Central memory CD8-positive, alpha-beta T cell (primary cell): ENCODE measurements around the gene SHROOM3.

Source experiments
- ATAC-seq: fragments of 150-1000 bp; cut with Tn5 transposase; replicated peaks from 2 replicates; pipeline ENCODE4 v1.10.0; 2022; ENCODE audit warnings: mild to moderate bottlenecking, moderate FRiP score, moderate number of reproducible peaks; ENCODE audit not compliant: poor library complexity, severe bottlenecking; ENCODE audit errors: extremely low read depth
- DNase-seq, 2 donors: peaks; one replicate each; pipeline ENCODE4 v3.0.0; 2021; ENCODE audit warnings: low spot score in 2 of 2
- H3K27ac Mint-ChIP-seq: one replicate; pipeline ENCODE4 v1.8.0; 2022; ENCODE audit warnings: low read depth, mild to moderate bottlenecking, moderate library complexity, mixed read lengths
- H3K27me3 Mint-ChIP-seq: one replicate; pipeline ENCODE4 v1.8.0; 2022; ENCODE audit warnings: mixed read lengths
- H3K36me3 Mint-ChIP-seq: one replicate; pipeline ENCODE4 v1.8.0; 2022; ENCODE audit warnings: mild to moderate bottlenecking, moderate library complexity, mixed read lengths; ENCODE audit not compliant: insufficient read depth
- H3K4me1 Mint-ChIP-seq: one replicate; pipeline ENCODE4 v1.8.0; 2022; ENCODE audit warnings: mixed read lengths
- H3K4me3 Mint-ChIP-seq: one replicate; pipeline ENCODE4 v1.8.0; 2022; ENCODE audit warnings: mild to moderate bottlenecking, moderate library complexity, mixed read lengths
- H3K9me3 Mint-ChIP-seq: one replicate; pipeline ENCODE4 v1.8.0; 2022; ENCODE audit warnings: mixed read lengths

The SHROOM3 gene

DNA sequence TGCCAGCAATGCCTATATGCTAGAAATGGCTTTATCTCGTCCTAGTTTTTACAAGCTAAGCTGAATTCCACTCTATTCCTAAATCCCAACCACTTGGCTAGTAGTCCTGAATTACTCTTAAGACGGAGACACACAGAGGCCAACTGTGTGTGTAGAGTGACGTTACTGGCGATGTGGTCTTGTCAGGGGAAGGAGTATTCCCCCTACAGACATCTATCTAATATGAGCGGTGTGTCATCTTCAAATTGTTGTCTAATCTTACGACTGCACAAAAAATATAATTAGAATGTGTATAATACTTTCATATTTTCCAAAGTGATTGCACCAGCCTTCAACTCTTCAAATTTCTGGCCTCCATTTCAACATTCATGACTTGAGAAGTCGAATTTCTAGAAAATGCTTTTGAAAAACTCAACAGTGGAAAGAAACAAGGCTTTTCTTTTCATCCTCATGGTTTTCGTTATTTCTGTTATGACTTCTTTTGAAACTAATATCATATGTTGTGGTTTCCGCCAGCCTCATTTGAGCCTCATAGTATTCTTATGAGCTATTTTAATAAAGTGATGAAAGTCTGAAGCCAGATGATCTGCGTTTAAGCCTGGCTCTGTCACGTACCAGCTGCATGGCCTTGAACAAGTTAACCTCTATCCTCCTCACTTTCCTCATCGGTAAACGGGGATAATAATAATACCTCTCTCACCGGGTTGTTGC, 330.6 kb downstream of the SHROOM3 start:
- Mint-ChIP-seq H3K4me1 (no peaks in the 10 kb centered on the region), H3K27me3 (peaks cover 76% of the 10 kb centered on the region), H3K4me3 (no peak overlapping the region), H3K9me3 (no peaks in the 10 kb centered on the region), H3K36me3 (no peaks in the 10 kb centered on the region), H3K27ac (no peak overlapping the region)
- DNase-seq: no peak
- no peak for ATAC-seq

DNA sequence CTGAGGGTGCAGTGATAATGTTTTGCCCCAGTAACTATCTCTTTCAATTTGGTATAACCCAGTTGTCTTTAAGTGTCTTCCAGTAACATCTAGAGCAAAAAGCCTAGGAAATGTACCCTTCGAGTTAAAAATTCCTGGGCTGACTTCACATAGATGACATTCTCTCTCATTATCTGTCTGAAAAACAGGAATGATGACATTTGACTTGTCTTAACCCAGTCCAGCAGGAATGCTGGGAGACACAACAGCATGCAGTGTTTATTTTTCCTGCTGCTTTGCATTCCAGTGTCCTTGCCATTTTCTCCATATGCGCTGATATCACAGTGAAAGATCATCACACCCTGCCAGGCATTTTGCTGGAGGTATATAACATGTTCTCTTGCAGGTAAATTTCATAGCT, 333.0 kb downstream of the SHROOM3 start:
- Mint-ChIP-seq H3K27me3 (peaks cover 56% of the 10 kb centered on the region), H3K9me3 (no peaks in the 10 kb centered on the region), H3K36me3 (no peaks in the 10 kb centered on the region), H3K27ac (no peak overlapping the region), H3K4me1 (no peaks in the 10 kb centered on the region), H3K4me3 (no peak overlapping the region)
- ATAC-seq (no peak), DNase-seq (no peak)

DNA sequence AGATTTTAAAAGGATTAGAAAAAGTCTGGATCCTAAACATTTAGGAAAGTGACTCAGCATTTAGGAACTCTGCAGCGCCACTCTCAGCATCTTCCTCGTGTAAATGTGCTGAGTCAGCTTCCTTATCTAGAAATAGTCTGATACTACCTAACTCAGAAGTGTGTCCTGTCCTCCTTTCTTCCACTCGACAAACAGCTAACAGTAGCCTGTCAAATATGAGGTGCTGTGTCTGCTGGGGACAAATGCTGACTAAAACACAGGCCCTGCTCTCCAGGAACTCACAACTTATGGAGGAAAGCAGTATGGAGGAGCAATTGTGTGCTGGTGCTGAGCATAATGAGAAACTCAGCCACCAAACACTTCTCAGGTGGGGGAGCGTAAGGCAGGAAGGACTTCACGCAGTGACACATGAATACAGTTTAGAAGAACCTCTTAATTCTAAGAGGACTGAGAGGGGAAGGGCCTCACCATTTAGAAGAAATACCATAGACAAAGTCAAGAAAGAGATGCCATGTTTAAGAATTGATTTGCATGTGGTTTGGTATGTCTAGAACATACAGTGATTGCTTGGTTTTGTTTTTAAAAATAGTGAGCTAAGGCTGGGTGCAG, 337.6 kb downstream of the SHROOM3 start:
- ATAC-seq (no peak), DNase-seq (no peak)
- H3K4me3 Mint-ChIP-seq: no peak overlapping the region
- H3K4me1 Mint-ChIP-seq: no peaks in the 10 kb centered on the region
- no peak overlapping the region for H3K27ac Mint-ChIP-seq
- H3K9me3 Mint-ChIP-seq: no peaks in the 10 kb centered on the region
- H3K36me3 Mint-ChIP-seq: no peaks in the 10 kb centered on the region
- H3K27me3 Mint-ChIP-seq: peaks cover 29% of the 10 kb centered on the region

DNA sequence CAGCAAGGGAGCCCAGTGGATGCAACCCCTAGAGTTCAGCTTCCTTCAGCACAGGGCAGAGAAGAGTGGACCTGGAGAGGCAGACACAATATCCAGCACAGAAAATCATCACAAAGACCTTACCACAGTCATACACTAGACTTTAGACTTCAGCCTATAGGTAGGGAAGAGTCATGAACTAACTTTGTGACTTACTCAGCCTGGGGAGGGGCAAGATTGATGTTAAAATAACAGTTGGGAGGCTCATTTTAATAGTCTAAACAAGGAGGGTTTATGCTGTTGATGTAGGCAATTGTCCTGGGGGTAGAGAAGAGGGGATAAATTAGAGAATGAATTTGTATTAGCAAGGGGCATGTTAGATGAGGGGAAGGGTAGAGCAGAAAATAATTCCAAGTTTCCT, 338.7 kb downstream of the SHROOM3 start:
- ATAC-seq (no peak), DNase-seq (no peak)
- peaks cover 22% of the 10 kb centered on the region for H3K27me3 Mint-ChIP-seq
- H3K36me3 Mint-ChIP-seq: no peaks in the 10 kb centered on the region
- no peak overlapping the region for H3K4me3 Mint-ChIP-seq
- H3K4me1 Mint-ChIP-seq: no peaks in the 10 kb centered on the region
- no peak overlapping the region for H3K27ac Mint-ChIP-seq
- no peaks in the 10 kb centered on the region for H3K9me3 Mint-ChIP-seq

DNA sequence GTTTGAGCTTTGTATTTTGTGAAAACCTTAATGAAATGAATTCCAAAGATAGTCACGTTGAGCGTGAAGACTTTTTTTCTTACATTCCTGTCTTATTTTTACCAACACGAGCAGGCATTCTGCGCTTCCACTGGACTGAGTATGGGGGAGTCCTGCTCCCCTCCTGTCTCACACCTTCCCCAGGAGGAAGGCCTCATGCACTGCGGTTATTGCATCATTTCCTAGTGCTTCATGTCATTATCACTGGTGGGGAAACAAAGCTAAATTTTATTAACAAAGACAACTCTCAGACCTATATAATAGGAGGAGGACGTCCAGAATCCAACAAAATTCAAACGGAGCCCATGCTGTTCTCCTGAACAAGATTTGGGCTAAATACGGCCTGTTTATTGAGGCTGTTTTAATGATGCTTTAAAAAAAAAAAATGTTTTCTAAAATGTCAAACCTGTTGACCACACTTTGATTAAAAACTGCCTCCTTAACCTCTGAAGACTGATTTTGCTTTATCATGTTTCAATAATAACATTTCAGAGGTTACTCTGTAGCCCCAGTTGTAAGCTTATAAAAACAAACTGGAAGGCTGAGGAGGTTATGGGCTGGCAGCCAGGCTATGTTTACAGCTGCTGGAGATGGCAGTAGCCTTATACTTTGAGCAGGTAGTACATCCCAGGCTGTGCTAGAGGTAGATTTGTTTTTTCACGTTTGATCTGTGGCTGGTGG, 344.9 kb downstream of the SHROOM3 start:
- Mint-ChIP-seq H3K27ac (no peak overlapping the region), H3K27me3 (peaks cover 34% of the 10 kb centered on the region), H3K36me3 (no peaks in the 10 kb centered on the region), H3K9me3 (no peaks in the 10 kb centered on the region), H3K4me1 (no peaks in the 10 kb centered on the region), H3K4me3 (no peak overlapping the region)
- DNase-seq (no peak), ATAC-seq (no peak)

DNA sequence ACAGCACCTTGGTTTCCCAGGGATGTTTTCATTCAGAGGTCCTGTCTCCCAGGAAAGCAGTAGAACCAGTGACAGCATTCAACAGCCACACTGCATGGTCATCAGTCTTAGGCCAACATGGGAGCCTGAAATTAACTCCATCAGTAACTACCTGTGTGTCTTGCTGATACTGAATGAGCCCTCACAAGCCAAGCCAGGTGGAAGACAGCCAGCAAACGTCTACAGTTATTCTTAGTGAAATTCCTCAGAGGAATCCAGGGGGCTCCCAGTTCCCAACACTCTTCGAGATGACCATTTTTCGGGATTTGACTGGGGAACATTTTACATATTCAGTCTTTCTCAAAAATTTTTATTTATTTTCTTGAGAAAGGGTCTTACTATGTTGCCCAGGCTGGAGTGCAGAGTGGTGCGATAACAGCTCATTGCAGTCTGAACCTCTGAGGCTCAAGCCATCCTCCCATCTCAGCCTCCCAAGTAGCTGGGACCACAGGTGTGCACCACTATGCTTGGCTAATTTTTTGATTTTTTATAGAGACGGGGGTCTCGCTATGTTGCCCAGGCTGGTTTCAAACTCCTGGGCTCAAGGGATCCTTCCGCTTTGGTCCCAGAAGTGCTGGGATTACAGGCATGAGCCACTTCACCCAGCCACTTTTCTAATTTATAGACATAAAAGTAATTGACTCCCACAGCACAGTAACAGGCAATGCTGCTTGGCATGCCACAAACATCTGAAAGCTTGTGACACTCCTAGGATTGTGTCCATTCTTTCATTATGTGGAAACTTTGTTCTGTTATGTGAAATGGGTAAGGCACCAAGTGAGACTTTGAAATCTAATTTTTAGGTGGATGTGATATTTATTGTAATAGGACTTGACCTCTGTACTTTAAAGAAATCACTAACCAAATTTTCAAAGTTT, 346.0 kb downstream of the SHROOM3 start:
- DNase-seq: no peak
- ATAC-seq: no peak
- H3K27me3 Mint-ChIP-seq: peaks cover 34% of the 10 kb centered on the region
- no peak overlapping the region for H3K4me3 Mint-ChIP-seq
- no peaks in the 10 kb centered on the region for H3K9me3 Mint-ChIP-seq
- no peaks in the 10 kb centered on the region for H3K4me1 Mint-ChIP-seq
- no peaks in the 10 kb centered on the region for H3K36me3 Mint-ChIP-seq
- no peak overlapping the region for H3K27ac Mint-ChIP-seq

DNA sequence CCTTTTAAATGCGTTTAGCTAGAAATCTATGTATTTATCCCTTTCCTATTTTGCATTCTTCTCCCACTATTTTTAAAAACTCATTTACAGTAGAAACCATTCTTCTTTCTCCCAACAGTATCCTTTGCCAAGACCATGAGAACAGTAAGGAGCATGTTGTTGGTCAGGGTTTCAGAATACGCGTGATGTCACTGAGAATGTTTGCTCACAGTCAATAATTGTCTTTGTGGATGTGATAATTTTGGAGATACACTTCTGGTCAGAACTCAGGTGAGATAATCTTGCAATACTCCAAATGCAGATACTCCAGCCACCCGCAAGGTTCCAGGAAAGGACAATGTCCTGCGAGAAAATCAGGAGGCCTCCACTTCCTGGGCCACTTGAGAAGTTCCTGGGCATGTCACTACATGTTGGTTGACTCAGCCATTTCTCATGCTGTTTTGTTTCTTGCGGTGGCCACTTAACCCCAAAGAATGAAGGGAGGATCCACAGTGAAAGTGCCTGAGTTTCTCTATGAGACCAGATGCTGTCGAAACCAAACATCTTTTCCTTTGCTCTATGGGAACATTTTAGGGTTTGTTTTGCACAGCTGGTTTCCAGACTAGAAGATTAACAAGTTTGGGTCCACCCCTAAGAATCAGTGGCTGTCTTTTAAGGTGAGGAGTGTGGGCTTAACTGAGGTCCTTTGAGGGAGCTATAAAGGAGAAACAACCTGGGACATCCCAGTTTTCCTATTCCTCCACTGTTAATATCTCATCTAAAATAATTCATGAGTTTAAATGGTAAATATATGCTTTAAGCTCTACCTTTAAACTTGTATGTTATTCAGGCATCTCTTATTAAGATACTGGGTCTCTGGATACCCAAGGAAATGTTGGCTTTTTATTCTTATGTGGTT, 346.9 kb downstream of the SHROOM3 start:
- DNase-seq (no peak), ATAC-seq (no peak)
- Mint-ChIP-seq H3K4me1 (no peaks in the 10 kb centered on the region), H3K27me3 (peaks cover 32% of the 10 kb centered on the region), H3K4me3 (no peak overlapping the region), H3K27ac (no peak overlapping the region), H3K36me3 (no peaks in the 10 kb centered on the region), H3K9me3 (no peaks in the 10 kb centered on the region)

DNA sequence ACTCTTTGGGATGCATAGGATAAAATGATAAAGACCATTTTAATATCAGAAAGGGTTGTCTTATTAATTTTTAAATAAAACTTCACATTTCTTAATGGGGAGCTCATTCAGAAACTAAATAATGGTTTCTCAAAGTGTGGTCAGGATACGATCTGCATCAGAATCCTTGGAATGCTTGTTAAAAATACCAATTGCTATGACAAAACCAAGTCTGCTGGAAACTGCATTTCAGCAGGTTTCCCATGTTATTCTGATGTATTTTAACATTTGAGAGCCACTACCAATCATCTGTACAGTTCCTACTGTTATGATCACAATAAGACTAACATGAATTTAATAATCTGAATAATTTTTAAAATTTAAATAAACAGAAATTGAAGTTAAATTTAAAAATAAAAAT, 347.8 kb downstream of the SHROOM3 start:
- peaks cover 27% of the 10 kb centered on the region for H3K27me3 Mint-ChIP-seq
- H3K27ac Mint-ChIP-seq: no peak overlapping the region
- H3K9me3 Mint-ChIP-seq: no peaks in the 10 kb centered on the region
- H3K4me1 Mint-ChIP-seq: no peaks in the 10 kb centered on the region
- no peak overlapping the region for H3K4me3 Mint-ChIP-seq
- ATAC-seq (no peak), DNase-seq (no peak)
- no peaks in the 10 kb centered on the region for H3K36me3 Mint-ChIP-seq

DNA sequence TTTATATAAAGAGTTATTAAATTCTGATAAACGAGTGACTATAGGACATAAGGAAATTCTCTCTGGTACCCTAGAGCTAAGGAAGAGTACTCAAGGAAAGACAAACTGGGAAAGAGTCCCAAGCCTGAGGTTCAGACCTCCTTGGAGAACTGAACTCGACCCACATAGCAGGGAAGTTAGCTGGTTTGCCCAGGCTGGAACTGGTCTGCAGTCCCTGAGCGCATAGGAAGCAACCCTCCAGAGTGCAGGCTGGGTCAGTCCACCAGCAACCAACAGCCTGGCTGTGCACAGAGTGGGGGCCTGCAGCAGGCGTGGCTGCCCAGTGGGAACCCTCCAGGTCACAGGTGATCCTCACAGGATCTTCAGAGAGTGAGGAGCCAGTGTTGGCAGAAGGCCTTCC, 348.8 kb downstream of the SHROOM3 start:
- no peaks in the 10 kb centered on the region for H3K36me3 Mint-ChIP-seq
- no peak for ATAC-seq
- no peaks in the 10 kb centered on the region for H3K9me3 Mint-ChIP-seq
- no peak overlapping the region for H3K4me3 Mint-ChIP-seq
- no peaks in the 10 kb centered on the region for H3K4me1 Mint-ChIP-seq
- no peak for DNase-seq
- no peak overlapping the region for H3K27ac Mint-ChIP-seq
- H3K27me3 Mint-ChIP-seq: peaks cover 27% of the 10 kb centered on the region

DNA sequence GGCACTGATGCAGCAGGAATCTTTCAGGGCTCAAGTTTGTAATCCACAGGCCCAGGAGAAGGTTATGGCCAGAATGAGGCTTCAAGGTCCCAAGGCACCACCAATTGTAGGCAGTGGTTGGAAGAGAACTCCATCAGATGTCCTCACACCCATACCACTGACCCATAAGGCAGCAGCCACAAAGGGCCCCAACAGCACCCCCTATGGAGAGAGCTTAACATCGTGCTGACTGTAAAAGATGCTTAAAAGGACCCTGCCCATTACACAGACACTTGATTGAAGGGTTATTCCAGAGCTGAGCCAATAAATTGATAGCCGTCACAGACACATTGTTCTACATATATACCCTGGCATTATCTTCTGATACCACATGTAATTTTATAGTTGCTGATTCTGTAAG, 349.2 kb downstream of the SHROOM3 start:
- Mint-ChIP-seq H3K4me3 (no peak overlapping the region), H3K9me3 (no peaks in the 10 kb centered on the region), H3K27me3 (peaks cover 27% of the 10 kb centered on the region), H3K27ac (no peak overlapping the region), H3K4me1 (no peaks in the 10 kb centered on the region), H3K36me3 (no peaks in the 10 kb centered on the region)
- ATAC-seq (no peak), DNase-seq (no peak)

DNA sequence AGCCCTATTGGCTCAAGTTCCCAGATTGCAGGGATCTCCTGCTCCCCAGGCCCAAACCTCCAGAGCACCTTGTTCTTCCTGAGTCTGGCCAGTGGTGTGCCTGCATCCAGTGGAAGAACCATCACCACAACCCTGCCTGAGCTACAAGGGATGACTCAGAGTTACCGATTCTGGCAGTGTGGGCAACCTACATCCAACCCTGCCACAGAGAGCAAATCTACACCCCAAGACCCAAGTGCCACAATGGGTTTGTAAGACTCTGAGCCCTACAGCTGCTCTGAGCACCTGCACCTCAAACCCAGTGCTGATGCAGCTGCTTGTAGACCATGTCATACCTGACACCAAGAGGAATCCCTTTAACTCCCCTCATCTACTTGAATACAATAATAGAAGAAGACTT, 352.9 kb downstream of the SHROOM3 start:
- Mint-ChIP-seq H3K4me1 (no peaks in the 10 kb centered on the region), H3K27me3 (peaks cover 41% of the 10 kb centered on the region), H3K36me3 (no peaks in the 10 kb centered on the region), H3K9me3 (no peaks in the 10 kb centered on the region), H3K4me3 (no peak overlapping the region), H3K27ac (no peak overlapping the region)
- no peak for DNase-seq
- ATAC-seq: no peak

DNA sequence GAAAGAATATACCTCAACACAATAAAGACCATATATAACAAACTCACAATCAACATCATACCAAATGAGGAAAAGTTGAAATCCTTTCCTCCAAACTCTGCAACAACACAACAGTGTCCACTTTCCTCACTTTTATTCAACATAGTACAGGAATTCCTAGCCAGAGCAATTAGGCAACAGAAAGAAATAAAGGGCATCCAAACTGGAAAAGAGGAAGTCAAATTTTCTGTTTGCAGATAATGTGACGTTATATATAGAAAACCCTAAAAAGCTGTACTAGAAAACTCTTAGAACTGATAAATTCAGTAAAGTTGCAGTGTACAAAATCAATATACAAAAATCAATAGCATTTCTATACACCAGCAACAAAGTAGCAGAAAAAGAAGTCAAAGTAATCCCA, 355.3 kb downstream of the SHROOM3 start:
- Mint-ChIP-seq H3K36me3 (no peaks in the 10 kb centered on the region), H3K4me1 (no peaks in the 10 kb centered on the region), H3K27ac (no peak overlapping the region), H3K4me3 (no peak overlapping the region), H3K27me3 (peaks cover 27% of the 10 kb centered on the region), H3K9me3 (no peaks in the 10 kb centered on the region)
- DNase-seq (no peak), ATAC-seq (no peak)
